Keratinocyte (primary cell): ENCODE data around the gene OR10T2.

Source experiments
- EZH2 ChIP-seq: IDR thresholded peaks from one replicate; pipeline ENCODE4 v1.6.1; 2012; ENCODE audit warnings: inconsistent platforms, mild to moderate bottlenecking, low read length, moderate library complexity
- TF ChIP-seq, protein P1 (sequence below), 3 experiments: IDR thresholded peaks in 1 of 3; conservative IDR thresholded peaks in 1 of 3; optimal IDR thresholded peaks in 1 of 3; 2 replicates in 2 of 3; 3 replicates in 1 of 3; pipeline versions ENCODE3 to v1.5.1; 2011; ENCODE audit warnings: low read length in 3 of 3, mild to moderate bottlenecking in 3 of 3, moderate library complexity in 2 of 3, control low read depth in 1 of 3, inconsistent platforms in 1 of 3; ENCODE audit not compliant: insufficient read depth in 2 of 3; ENCODE audit errors: extremely low read depth in 1 of 3

DNA sequence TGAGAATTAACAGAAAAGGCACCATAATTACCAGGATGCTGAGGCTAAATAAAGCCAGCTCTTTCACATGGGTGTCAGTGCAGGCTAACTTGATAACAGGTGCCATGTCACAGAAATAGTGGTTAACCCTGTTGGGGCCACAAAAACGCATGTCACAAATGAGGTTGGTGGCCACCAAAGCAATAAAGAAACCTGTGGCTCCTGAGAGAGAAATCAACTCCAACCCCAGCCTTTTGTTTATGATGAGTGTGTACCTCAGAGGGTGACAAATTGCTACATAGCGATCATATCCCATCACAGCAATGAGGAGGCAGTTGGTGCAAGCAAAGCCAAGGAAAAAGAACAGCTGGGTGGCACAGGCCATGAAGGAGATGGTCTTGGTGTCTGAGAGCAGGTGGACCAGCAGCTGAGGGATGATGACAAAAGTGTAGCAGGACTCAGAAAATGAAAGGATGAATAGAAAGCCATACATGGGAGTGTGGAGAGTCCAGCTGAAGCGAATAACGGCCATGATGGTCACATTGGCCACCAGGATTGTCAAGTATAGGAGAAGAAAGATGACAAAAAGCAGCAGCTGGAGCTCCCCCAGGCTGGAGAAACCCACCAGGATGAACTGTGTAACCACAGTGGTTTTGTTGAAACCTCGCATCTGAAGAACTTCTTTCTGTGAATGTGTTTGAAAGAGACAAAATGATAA lies at the start of gene OR10T2:
- TF ChIP-seq, protein P1, sequence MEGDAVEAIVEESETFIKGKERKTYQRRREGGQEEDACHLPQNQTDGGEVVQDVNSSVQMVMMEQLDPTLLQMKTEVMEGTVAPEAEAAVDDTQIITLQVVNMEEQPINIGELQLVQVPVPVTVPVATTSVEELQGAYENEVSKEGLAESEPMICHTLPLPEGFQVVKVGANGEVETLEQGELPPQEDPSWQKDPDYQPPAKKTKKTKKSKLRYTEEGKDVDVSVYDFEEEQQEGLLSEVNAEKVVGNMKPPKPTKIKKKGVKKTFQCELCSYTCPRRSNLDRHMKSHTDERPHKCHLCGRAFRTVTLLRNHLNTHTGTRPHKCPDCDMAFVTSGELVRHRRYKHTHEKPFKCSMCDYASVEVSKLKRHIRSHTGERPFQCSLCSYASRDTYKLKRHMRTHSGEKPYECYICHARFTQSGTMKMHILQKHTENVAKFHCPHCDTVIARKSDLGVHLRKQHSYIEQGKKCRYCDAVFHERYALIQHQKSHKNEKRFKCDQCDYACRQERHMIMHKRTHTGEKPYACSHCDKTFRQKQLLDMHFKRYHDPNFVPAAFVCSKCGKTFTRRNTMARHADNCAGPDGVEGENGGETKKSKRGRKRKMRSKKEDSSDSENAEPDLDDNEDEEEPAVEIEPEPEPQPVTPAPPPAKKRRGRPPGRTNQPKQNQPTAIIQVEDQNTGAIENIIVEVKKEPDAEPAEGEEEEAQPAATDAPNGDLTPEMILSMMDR (optimal IDR thresholded peaks at IDR 0.05 in 1 of 3, IDR thresholded peaks at IDR 0.05 in 1 of 3, conservative IDR thresholded peaks at IDR 0.05 in 1 of 3; ENCODE audit: extremely low read depth in 1 of 3, insufficient read depth in 2 of 3, low read length in 3 of 3): no peak
- TF ChIP-seq EZH2: no peak
